Thyroid gland (tissue), 4 donors: Measurements from ENCODE around the gene MTAP.

Source experiments
- POLR2A ChIP-seq, 2 donors: fragments of 450-650 bp; IDR thresholded peaks; one replicate each; pipeline ENCODE4 v1.6.1; 2017; ENCODE audit warnings: antibody characterized with exemption in 2 of 2, mild to moderate bottlenecking in 2 of 2, moderate library complexity in 1 of 2
- TF ChIP-seq, protein P1 (sequence below), 6 experiments: fragments of 200-600 bp in 3 of 6; fragments of 450-650 bp in 3 of 6; sonication (generic) in 3 of 6; IDR thresholded peaks; one replicate each; pipeline ENCODE4 v1.5.1; 2016 to 2019; ENCODE audit warnings: antibody characterized with exemption in 6 of 6, mild to moderate bottlenecking in 2 of 6, inconsistent platforms in 1 of 6, moderate library complexity in 1 of 6

DNA sequence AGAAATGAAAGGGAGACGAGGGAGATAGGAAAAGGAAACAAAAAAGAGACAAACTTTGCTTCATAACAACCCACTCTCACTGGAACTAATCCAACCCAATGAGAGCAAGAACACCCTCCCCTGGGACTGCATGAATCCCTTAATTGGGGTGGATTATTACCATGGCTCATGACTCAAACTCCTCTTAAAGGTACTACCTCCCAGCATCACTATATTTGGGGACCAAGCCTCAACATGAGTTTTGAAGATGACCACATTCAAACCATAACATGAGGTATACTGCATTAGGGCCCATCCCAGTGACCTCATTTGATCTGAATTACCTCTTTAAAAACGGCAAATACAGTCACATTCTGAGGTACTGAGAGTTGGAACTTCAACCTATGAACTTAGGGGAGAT is 8.0 kb downstream of the MTAP start:
- TF ChIP-seq, protein P1, sequence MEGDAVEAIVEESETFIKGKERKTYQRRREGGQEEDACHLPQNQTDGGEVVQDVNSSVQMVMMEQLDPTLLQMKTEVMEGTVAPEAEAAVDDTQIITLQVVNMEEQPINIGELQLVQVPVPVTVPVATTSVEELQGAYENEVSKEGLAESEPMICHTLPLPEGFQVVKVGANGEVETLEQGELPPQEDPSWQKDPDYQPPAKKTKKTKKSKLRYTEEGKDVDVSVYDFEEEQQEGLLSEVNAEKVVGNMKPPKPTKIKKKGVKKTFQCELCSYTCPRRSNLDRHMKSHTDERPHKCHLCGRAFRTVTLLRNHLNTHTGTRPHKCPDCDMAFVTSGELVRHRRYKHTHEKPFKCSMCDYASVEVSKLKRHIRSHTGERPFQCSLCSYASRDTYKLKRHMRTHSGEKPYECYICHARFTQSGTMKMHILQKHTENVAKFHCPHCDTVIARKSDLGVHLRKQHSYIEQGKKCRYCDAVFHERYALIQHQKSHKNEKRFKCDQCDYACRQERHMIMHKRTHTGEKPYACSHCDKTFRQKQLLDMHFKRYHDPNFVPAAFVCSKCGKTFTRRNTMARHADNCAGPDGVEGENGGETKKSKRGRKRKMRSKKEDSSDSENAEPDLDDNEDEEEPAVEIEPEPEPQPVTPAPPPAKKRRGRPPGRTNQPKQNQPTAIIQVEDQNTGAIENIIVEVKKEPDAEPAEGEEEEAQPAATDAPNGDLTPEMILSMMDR (IDR thresholded peaks at IDR 0.05) = no peak
- TF ChIP-seq POLR2A (IDR thresholded peaks at IDR 0.05) = no peak
